Breast epithelium (tissue), 4 donors: Measurements from ENCODE around the gene NCDN. TPM values are rescaled to one million over a fixed set of nuclear protein-coding genes. Genes with fewer than 3 reads are reported as not detected.
A peak's percentile ranks its signal among the peaks of the same experiment; 100 is the strongest.

Experiments used
- DNase-seq, 2 donors: peaks; one replicate each; pipeline ENCODE4 v3.0.0-alpha.2; 2019; ENCODE audit warnings: low spot score in 2 of 2
- H3K27ac ChIP-seq, 2 donors: fragments of 200-600 bp; sonication (generic) in 1 of 2; one replicate each; pipeline ENCODE4 v1.5.1; 2016 to 2019; ENCODE audit warnings: mild to moderate bottlenecking in 1 of 2
- H3K27me3 ChIP-seq, 2 donors: fragments of 200-600 bp; sonication (generic) in 1 of 2; one replicate each; pipeline versions ENCODE4 v1.5.1 to v1.6.0; 2017 to 2019; ENCODE audit warnings: control low read depth in 1 of 2, mild to moderate bottlenecking in 1 of 2
- H3K36me3 ChIP-seq: fragments of 200-600 bp; one replicate; pipeline ENCODE4 v1.5.1; 2019
- H3K4me1 ChIP-seq, 2 donors: fragments of 200-600 bp; sonication (generic); one replicate each; pipeline ENCODE4 v1.5.1; 2016 to 2019; ENCODE audit warnings: control low read depth in 1 of 2
- H3K4me3 ChIP-seq, 3 donors: fragments of 200-600 bp; sonication (generic); 1 replicate in 2 of 3; 2 replicates in 1 of 3; pipeline ENCODE4 v1.5.1; 2016 to 2019; ENCODE audit warnings: mild to moderate bottlenecking in 3 of 3, moderate library complexity in 2 of 3
- H3K9me3 ChIP-seq, 2 donors: fragments of 200-600 bp; sonication (generic) in 1 of 2; one replicate each; pipeline ENCODE4 v1.5.1; 2016 to 2019; ENCODE audit warnings: control low read depth in 1 of 2
- POLR2A ChIP-seq: fragments of 450-650 bp; IDR thresholded peaks from one replicate; pipeline ENCODE4 v1.6.1; 2016; ENCODE audit warnings: antibody characterized with exemption, mild to moderate bottlenecking, moderate library complexity
- POLR2AphosphoS5 ChIP-seq, 3 donors: sonication (generic); formaldehyde crosslinking; IDR thresholded peaks; one replicate each; pipeline ENCODE4 v1.6.1; 2017; ENCODE audit warnings: antibody characterized with exemption in 3 of 3
- intact Hi-C: fragments of 100-400 bp; cut with DNase I; formaldehyde crosslinking; loops from one replicate; pipeline ENCODE4 v1.15.1; 2023; ENCODE audit warnings: low total_unique reads
- total RNA-seq, 3 donors: library from RNA; depleted of rRNA; stranded (reverse); fragments of >200 nt; gene quantifications; one replicate each; pipeline ENCODE4 v1.1.0, GENCODE V29; 2016
- TF ChIP-seq, protein P1 (sequence below), 3 donors: fragments of 450-650 bp; IDR thresholded peaks; one replicate each; pipeline ENCODE4 v1.5.1; 2016 to 2017; ENCODE audit warnings: antibody characterized with exemption in 3 of 3, mild to moderate bottlenecking in 3 of 3, moderate library complexity in 3 of 3

NCDN gene, protein sequence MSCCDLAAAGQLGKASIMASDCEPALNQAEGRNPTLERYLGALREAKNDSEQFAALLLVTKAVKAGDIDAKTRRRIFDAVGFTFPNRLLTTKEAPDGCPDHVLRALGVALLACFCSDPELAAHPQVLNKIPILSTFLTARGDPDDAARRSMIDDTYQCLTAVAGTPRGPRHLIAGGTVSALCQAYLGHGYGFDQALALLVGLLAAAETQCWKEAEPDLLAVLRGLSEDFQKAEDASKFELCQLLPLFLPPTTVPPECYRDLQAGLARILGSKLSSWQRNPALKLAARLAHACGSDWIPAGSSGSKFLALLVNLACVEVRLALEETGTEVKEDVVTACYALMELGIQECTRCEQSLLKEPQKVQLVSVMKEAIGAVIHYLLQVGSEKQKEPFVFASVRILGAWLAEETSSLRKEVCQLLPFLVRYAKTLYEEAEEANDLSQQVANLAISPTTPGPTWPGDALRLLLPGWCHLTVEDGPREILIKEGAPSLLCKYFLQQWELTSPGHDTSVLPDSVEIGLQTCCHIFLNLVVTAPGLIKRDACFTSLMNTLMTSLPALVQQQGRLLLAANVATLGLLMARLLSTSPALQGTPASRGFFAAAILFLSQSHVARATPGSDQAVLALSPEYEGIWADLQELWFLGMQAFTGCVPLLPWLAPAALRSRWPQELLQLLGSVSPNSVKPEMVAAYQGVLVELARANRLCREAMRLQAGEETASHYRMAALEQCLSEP
- total RNA-seq: 10 to 100 TPM in 2 of 3 donors, 1 to 10 TPM in 1; 9.9 to 22.3 (median 16.2) TPM

DNA sequence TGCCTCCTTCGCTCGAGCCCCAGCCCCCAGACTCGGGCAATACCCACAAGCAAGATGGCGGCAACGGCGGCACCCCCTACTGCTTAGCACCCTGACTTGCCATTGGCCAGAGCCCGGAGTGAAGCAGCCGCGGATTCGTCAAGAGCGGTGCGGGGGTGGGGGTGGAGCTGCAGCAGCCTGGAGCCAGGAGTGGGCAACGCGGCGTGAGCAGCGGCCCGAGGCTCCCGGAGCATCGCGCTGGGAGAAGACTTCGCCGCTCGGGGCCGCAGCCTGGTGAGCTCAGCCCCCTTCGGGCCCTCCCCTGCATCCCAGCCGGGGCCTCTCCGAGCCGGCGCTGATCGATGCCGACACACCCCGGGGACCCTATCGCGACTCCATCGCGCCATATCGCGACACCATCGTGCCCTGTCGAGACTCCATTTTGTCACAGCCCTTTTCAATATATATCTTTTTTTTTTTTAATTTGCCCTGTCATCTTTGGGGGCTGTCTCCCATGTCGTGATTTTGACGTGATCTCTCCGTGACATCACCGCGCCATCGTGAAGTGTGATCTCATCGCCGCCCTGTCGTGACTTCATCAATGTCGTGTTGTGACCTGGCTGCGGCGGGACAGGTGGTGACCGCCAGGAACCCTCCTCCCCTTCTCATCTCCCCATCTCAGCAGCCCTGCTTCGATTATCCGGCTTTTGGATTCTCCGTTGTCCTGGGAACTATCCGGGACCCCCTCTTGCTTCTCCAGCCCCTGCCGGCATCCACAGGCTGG, at the start of gene NCDN:
TSS of gene NCDN (plus strand) at position 189 of the 763 bp plus-strand sequence. CDS start at position 581, 392 bp downstream.
- peak; percentile 97 to 98 for DNase-seq
- intact Hi-C loops: no loop called here
- peaks cover 0 to 31% of the 10 kb centered on the region in 2 donors for H3K4me1 ChIP-seq
- H3K27ac ChIP-seq: peak within 1 kb of the TSS; percentile 95 to 99
- TF ChIP-seq POLR2A (no peak), POLR2AphosphoS5 (IDR thresholded peaks at IDR 0.05) (peak in 1 of 3 donors; percentile 75)
- TF ChIP-seq, protein P1, sequence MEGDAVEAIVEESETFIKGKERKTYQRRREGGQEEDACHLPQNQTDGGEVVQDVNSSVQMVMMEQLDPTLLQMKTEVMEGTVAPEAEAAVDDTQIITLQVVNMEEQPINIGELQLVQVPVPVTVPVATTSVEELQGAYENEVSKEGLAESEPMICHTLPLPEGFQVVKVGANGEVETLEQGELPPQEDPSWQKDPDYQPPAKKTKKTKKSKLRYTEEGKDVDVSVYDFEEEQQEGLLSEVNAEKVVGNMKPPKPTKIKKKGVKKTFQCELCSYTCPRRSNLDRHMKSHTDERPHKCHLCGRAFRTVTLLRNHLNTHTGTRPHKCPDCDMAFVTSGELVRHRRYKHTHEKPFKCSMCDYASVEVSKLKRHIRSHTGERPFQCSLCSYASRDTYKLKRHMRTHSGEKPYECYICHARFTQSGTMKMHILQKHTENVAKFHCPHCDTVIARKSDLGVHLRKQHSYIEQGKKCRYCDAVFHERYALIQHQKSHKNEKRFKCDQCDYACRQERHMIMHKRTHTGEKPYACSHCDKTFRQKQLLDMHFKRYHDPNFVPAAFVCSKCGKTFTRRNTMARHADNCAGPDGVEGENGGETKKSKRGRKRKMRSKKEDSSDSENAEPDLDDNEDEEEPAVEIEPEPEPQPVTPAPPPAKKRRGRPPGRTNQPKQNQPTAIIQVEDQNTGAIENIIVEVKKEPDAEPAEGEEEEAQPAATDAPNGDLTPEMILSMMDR (IDR thresholded peaks at IDR 0.05): no peak
- H3K4me3 ChIP-seq: peak within 1 kb of the TSS; percentile 81 to 95 (median 88)
- H3K27me3 ChIP-seq: no peaks in the 10 kb centered on the region
- H3K36me3 ChIP-seq: no peaks in the 10 kb centered on the region
- no peaks in the 10 kb centered on the region for H3K9me3 ChIP-seq

DNA sequence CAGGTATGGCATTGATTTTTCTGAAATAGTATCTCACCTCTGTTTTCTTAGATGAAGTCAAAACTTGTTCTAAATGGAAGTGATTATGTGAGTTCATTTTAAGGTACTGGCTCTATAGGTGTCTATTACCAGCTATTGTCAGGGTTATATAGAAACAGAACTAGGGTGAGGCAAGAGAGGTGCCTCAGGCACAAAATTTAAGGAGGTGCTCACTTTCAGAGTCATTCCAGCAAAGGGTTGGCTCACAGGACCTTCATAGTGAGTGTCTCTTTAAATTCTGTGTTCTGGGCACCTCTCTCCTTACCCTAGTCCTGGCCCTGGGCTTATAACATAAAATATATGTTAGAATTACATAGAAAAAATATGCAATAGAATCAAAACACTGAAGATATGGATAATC, 49.7 kb upstream of the NCDN start:
- Histone ChIP-seq H3K9me3 (no peaks in the 10 kb centered on the region), H3K27me3 (no peaks in the 10 kb centered on the region), H3K4me1 (peaks cover 0 to 24% of the 10 kb centered on the region in 2 donors), H3K4me3 (no peak overlapping the region), H3K27ac (peak overlapping the region; percentile 62 to 65), H3K36me3 (no peaks in the 10 kb centered on the region)
- TF ChIP-seq POLR2AphosphoS5 (IDR thresholded peaks at IDR 0.05): no peak
- TF ChIP-seq, protein P1 (IDR thresholded peaks at IDR 0.05): no peak
- TF ChIP-seq POLR2A: no peak
- intact Hi-C loops: no loop called here
- no peak for DNase-seq

DNA sequence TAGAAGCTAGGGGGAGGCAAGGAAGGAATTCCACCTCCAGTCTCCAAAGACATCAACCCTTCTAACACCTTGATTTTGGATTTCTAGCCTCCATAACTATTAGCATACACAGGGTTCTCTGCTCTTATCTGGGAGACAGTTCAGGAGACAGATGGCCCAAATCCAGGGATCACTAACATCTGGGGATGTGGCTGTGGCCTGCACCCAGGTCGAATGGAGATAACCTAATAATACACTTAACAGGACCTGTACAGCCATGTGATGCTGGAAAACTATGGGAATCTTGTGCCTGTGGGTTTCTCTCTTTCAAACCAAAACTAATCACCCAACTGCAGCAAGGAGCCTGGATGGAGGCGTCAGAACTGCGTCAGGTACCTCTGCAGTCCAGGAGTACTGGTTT, 48.0 kb upstream of the NCDN start:
- Histone ChIP-seq H3K4me1 (peaks cover 0 to 24% of the 10 kb centered on the region in 2 donors), H3K36me3 (no peaks in the 10 kb centered on the region), H3K27me3 (no peaks in the 10 kb centered on the region), H3K27ac (no peak overlapping the region), H3K4me3 (no peak overlapping the region), H3K9me3 (no peaks in the 10 kb centered on the region)
- intact Hi-C loops: no loop called here
- TF ChIP-seq, protein P1 (IDR thresholded peaks at IDR 0.05): no peak
- no peak for TF ChIP-seq POLR2A
- no peak for TF ChIP-seq POLR2AphosphoS5 (IDR thresholded peaks at IDR 0.05)
- DNase-seq: no peak

DNA sequence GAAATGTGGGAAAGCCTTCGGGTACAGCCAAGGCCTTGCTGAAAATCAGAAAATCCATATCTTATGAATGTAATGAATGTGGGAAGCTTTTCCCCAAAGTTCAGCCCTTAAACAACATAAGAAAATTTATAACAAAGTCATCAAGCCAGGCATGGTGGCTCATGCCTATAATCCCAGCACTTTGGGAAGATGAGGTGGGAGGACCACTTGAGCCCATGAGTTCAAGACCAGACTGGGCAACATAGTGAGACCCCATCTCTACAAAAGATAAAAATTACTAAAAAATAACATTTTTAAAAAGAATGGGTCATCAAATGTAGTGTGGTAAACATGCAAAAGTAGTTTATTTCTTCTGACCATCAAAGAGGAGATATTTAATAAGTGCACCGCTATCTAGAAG, 46.3 kb upstream of the NCDN start:
- Histone ChIP-seq H3K9me3 (peaks cover 0 to 5% of the 10 kb centered on the region in 2 donors), H3K36me3 (no peaks in the 10 kb centered on the region), H3K27me3 (no peaks in the 10 kb centered on the region), H3K4me3 (no peak overlapping the region), H3K4me1 (peaks cover 0 to 19% of the 10 kb centered on the region in 2 donors), H3K27ac (no peak overlapping the region)
- no peak for DNase-seq
- TF ChIP-seq POLR2A: no peak
- TF ChIP-seq POLR2AphosphoS5 (IDR thresholded peaks at IDR 0.05): no peak
- TF ChIP-seq, protein P1 (IDR thresholded peaks at IDR 0.05): no peak
- intact Hi-C loops: no loop called here
